Measurements from ENCODE around the gene DCUN1D1.

DCUN1D1 gene

GRCh38 chr3:182971637-182972036, 8.7 kb downstream of the DCUN1D1 start:
- no peak for DNase-seq

GRCh38 chr3:182970811-182971418, 9.4 kb downstream of the DCUN1D1 start:
- no peak for DNase-seq

- no peak for DNase-seq
Observed at GRCh38 chr3:182969853-182970252, 10.5 kb downstream of the DCUN1D1 start.

- no peak for DNase-seq
Observed at GRCh38 chr3:182969277-182969676, 11.1 kb downstream of the DCUN1D1 start.

GRCh38 chr3:182967218-182968204, 12.8 kb downstream of the DCUN1D1 start:
- no peak for DNase-seq

- no peak for DNase-seq
Observed at GRCh38 chr3:182965861-182966366, 14.4 kb downstream of the DCUN1D1 start.

- no peak for DNase-seq
Observed at GRCh38 chr3:182964179-182964578, 16.2 kb downstream of the DCUN1D1 start.

GRCh38 chr3:182962166-182962565, 18.2 kb downstream of the DCUN1D1 start:
- DNase-seq = no peak

- DNase-seq = no peak
Observed at GRCh38 chr3:182959474-182960350, 20.6 kb downstream of the DCUN1D1 start.

- no peak for DNase-seq
Observed at GRCh38 chr3:182957676-182958266, 22.6 kb downstream of the DCUN1D1 start.

GRCh38 chr3:182957226-182957625, 23.1 kb downstream of the DCUN1D1 start:
- DNase-seq = no peak

- no peak for DNase-seq
Observed at GRCh38 chr3:182954553-182955235, 25.6 kb downstream of the DCUN1D1 start.

GRCh38 chr3:182949688-182950087, 30.6 kb downstream of the DCUN1D1 start:
- no peak for DNase-seq

GRCh38 chr3:182948305-182948704, 32.0 kb downstream of the DCUN1D1 start:
- DNase-seq = no peak

- DNase-seq = no peak
Observed at GRCh38 chr3:182947888-182948287, 32.5 kb downstream of the DCUN1D1 start.

- DNase-seq = no peak
Observed at GRCh38 chr3:182941719-182942118, 38.6 kb downstream of the DCUN1D1 start.

GRCh38 chr3:182940266-182940808, 40.0 kb downstream of the DCUN1D1 start:
- no peak for DNase-seq

- DNase-seq = no peak
Observed at GRCh38 chr3:182937293-182938051, 42.9 kb downstream of the DCUN1D1 start.

- no peak for DNase-seq
Observed at GRCh38 chr3:182936918-182937285, 43.4 kb downstream of the DCUN1D1 start.

GRCh38 chr3:182936239-182936917, 44.0 kb downstream of the DCUN1D1 start:
- no peak for DNase-seq
